Stimulated activated naive CD8-positive, alpha-beta T cell treated with anti-CD3 and anti-CD28 coated beads, Interleukin-15, Interleukin-2, amounts not matched to agents 100 U/mL and 50 U/mL, for 24 hours (primary cell): Measurements from ENCODE around the gene TPRX1.
"Not testable (repeated sequence)": the region's sequence is repeated elsewhere in the genome, so short reads cannot be mapped to it uniquely, and the experiment has no call there.

ENCODE experiments used
- ATAC-seq: fragments of 150-1000 bp; cut with Tn5 transposase; one replicate; pipeline ENCODE4 v1.10.0; 2021
- DNase-seq: peaks from one replicate; pipeline ENCODE4 v3.0.0; 2021

The TPRX1 gene

GRCh38 chr19:47766670-47767069 is 37.7 kb downstream of the TPRX1 start:
- DNase-seq (no peak), ATAC-seq (no peak)

DNA sequence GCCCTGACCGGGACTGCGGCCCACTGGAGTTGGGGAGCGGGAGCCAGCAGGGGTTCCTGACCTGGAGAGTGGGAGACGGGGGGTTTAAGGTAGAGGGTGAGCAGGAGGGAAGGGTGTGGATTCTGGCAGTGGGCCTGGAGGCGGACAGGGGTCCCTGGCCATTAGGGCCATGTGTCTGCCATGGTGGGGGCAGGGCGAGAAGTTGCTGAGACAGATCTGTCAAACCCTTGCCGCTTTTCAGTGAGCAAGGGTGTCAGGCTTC is 38.1 kb downstream of the TPRX1 start:
- DNase-seq = no peak
- no peak for ATAC-seq

DNA sequence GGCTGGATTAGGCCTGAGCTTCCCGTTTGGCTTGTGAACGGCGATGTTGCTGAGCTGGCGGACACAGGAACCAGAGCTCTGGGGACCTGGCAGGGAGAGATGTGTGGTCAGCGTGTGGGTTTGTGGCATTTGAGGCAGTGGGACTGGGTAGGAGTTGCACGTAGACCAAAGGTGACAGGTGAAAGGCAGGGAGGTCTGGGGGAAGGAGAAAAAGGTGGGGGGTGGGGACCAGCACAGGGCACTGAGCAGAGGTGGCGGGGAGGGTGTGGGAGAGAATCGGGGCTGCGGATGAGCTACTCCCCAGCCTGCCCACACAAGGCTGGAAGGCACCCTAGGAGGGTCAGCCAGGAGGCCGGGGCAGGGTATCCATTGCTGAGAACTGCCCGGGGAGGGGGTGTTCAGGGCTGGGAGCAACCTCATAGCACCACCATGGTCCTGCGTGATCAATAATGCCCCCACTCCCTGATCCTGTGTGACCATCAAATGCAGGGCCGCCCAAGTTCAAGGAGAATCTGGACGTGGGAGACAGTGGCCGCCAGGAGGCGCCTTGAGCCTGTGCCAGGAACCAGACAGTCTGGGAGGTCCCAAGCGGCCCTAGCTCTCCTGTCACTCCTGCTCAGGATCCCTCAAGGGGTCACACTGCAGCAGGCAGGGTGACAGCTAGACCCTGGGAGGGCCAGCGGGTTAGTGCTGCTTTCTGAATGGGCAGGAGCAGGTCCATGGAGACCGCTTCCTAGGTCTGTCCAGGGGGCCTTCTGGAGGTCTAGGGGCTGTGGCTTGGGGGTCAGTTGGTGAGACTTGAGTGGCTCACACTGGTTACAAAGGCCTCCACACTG is 38.6 kb downstream of the TPRX1 start:
- DNase-seq (peak; percentile 57), ATAC-seq (peak; percentile 70)

- not testable (repeated sequence) for ATAC-seq, DNase-seq
These were observed 39.6 kb downstream of the TPRX1 start for GRCh38 chr19:47764705-47765104.

- ATAC-seq (no peak), DNase-seq (no peak)
These were observed 41.6 kb downstream of the TPRX1 start for GRCh38 chr19:47762615-47763308.

GRCh38 chr19:47762151-47762550 is 42.2 kb downstream of the TPRX1 start:
- no peak for DNase-seq
- ATAC-seq = no peak

GRCh38 chr19:47761566-47761965 is 42.8 kb downstream of the TPRX1 start:
- no peak for ATAC-seq

GRCh38 chr19:47760632-47760999 is 43.7 kb downstream of the TPRX1 start:
- no peak for ATAC-seq
- no peak for DNase-seq

More at GRCh38 chr19:47761566-47761965, 42.8 kb downstream of the TPRX1 start:
- no peak for DNase-seq

DNA sequence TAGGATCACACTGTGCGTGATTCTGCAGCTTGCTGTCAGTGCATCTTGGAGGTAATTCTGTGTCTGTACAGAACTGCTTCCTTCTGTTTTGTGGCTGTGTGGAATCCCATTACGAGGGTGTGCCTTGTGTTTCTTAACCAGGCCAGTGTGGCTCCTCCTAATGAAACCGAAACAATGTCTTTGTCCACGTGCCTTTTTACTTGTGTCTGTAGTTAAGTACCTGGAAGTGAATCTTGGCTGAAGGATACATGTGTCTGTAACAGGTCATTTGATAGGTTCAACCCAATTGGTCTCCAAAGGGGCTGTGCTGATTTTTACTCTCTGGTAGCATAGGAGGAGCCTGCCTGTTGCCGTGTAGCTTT is 45.9 kb downstream of the TPRX1 start:
- ATAC-seq (no peak), DNase-seq (no peak)

DNA sequence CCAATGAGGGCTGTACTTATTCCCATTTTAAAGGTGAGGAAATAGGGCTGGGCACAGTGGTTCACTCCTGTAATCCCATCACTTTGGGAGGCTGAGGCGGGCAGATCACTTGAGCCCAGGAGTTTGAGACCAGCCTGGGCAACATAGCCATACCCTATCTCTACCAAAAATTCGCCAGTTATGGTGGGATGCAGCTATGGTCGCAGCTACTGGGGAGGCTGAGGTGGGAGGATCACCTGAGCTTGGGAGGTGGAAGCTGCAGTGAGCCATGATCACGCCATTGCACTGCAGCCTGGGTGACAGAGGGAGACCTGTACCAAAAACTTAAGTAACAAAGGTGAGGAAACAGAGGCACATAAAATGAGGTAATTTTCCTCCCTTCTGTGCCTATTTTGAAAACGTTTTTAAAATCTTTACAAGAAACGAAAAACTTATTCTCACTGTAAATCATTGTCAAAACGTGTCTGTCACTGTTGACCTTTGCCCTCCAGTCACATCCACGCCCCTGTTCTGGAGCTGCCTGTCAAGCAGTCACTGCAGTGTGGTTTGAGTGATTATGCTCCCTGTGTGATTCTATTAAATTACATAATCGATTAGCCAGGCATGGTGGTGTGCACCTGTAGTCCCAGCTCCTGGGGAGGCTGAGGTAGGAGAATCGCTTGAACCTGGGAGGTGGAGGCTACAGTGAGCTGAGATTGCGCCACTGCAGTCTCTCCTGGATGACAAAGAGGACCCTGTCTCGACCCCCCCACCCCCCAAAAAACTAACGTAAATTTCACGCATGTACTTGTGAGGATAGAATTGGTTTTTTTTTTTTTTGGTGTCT is 46.5 kb downstream of the TPRX1 start:
- no peak for ATAC-seq
- no peak for DNase-seq

- ATAC-seq = no peak
- no peak for DNase-seq
These were observed 47.3 kb downstream of the TPRX1 start for GRCh38 chr19:47756953-47757608.

GRCh38 chr19:47756627-47756929 is 47.8 kb downstream of the TPRX1 start:
- no peak for ATAC-seq
- DNase-seq = no peak

GRCh38 chr19:47755762-47756626 is 48.4 kb downstream of the TPRX1 start:
- ATAC-seq = no peak

GRCh38 chr19:47755065-47755761 is 49.1 kb downstream of the TPRX1 start:
- DNase-seq (no peak), ATAC-seq (no peak)

More at GRCh38 chr19:47755762-47756626, 48.4 kb downstream of the TPRX1 start:
- DNase-seq = no peak

DNA sequence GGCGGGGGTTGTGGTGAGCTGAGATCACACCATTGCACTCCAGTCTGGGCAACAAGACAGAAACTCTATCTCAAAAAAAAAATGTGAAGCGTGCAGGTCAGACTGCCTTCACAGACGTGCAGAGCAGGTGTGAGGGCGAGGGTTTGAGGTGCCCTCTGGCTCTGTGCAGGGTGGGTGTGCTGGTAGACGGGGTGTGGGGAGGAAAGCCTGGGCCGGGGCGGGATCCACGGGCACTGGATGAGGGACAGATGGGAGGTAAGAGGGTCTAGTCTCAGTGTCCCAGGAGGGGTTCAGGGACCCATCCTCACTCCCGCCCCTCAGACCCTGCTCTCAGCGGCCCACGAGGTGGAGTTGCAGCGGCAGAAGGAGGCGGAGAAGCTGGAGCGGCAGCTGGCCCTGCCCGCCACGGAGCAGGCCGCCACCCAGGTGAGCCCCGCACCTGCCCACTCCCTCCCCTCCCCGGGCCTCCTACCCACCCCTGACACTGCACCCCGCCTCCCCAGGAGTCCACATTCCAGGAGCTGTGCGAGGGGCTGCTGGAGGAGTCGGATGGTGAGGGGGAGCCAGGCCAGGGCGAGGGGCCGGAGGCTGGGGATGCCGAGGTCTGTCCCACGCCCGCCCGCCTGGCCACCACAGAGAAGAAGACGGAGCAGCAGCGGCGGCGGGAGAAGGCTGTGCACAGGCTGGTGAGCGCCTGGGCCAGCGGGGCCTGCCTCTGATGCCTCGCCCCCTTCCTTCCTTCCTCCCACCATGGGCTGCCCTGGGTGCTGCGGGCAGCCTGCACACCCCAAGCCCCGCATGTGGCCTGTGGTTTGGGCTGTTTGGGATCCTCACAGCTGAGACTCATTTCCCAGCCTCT is 49.9 kb downstream of the TPRX1 start:
- ATAC-seq (no peak), DNase-seq (no peak)

DNA sequence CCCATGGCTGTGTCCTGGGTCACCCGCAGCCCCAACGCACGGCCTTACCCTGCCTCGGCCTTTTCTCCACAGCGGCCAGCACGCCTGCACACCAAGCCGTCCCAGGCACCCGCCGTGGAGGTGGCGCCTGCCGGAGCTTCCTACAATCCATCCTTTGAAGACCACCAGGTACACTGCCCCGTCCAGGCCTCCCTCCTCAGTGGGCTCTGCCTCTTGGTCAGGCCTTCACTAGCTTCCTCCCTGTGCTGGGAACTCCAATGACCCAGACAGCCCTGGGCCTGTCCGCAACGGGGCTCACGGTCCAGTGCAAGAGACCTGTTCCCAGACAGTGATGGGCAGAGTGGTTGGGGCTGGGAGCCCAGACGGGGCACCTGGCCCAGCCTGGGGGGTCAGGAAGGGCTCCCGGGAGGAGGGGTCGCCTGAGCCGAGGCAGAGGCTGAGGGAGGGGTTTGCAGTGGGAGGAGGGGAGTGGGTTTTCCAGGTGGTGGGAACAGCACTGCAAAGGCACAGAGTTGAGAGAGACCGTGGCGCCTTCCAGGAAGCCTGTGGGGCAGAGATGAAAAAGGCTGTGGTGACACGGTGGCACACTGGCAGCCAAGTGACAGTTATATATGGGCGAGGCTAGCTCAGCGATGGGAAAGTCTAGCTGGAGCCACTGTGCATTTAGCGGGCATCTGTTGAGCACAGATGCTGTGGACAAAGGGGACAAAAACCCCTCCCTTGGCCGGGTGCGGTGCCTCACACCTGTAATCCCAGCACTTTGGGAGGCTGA is 51.7 kb downstream of the TPRX1 start:
- ATAC-seq (no peak), DNase-seq (no peak)
